Mesothelial cell of epicardium (in vitro differentiated cells): ENCODE data around the gene DPF1. TPM values are rescaled to one million over a fixed set of nuclear protein-coding genes. Genes with fewer than 3 reads are reported as not detected.
A peak's percentile ranks its signal among the peaks of the same experiment; 100 is the strongest.

Experiments
- DNase-seq, 2 experiments: peaks; one replicate each; pipeline ENCODE4 v3.0.0; 2021; ENCODE audit warnings: low spot score in 2 of 2; ENCODE audit not compliant: unreplicated experiment in 2 of 2
- H3K27ac Mint-ChIP-seq: 2 replicates; pipeline ENCODE4 v1.8.0; 2021; ENCODE audit warnings: mixed read lengths
- H3K27me3 Mint-ChIP-seq: 2 replicates; pipeline ENCODE4 v1.8.0; 2021; ENCODE audit warnings: low read depth, mixed read lengths
- H3K36me3 Mint-ChIP-seq: 2 replicates; pipeline ENCODE4 v1.8.0; 2021; ENCODE audit warnings: mixed read lengths
- H3K4me1 Mint-ChIP-seq: 2 replicates; pipeline ENCODE4 v1.8.0; 2021; ENCODE audit warnings: mixed read lengths
- H3K4me3 Mint-ChIP-seq: 2 replicates; pipeline ENCODE4 v1.8.0; 2021; ENCODE audit warnings: mild to moderate bottlenecking, moderate library complexity, mixed read lengths
- H3K9me3 Mint-ChIP-seq: 2 replicates; pipeline ENCODE4 v1.8.0; 2021; ENCODE audit warnings: mixed read lengths
- total RNA-seq: library from RNA; stranded (reverse); gene quantifications from 3 replicates; pipeline ENCODE4 v1.2.1, GENCODE V29; 2021
- TF ChIP-seq, protein P1 (sequence below): fragments of 200-600 bp; sonication (generic); IDR thresholded peaks from one replicate; pipeline ENCODE4 v1.5.0; 2021; ENCODE audit warnings: antibody characterized with exemption; ENCODE audit not compliant: unreplicated experiment

DPF1 gene
- total RNA-seq, 1 donor from 2014 or later: 3.9 TPM

DNA sequence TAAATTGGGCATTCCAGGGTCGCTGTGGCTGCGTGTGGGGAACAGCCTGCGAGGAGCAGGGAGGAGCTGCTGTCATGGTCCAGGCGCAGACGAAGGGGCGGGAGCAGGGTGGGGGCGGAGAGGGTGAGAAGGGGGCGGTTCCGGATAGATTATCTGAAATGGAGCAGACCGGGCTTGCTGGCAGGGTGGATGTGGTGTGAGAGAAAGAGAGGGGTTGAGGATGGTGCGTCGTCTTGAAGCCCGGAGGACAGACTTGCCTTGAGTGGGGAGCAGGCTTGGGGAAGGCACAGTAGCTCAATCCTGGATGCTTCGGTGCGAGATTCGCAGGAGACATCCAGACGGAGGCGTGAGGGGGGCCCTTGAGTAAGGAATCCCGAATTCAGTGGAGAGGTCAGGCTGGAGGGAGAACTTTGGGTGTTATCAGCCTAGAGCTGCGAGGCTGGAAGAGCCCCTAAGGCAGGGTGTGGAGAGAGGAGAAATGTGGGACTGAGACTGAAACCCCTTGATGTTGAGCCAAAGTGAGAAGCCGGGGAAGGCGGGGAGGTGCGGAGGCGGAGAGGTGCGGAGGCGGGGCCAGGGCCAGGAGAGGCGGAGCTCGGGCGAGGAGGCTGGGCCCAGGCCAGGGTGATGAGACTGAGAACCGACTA, 40.6 kb downstream of the DPF1 start:
- TF ChIP-seq, protein P1, sequence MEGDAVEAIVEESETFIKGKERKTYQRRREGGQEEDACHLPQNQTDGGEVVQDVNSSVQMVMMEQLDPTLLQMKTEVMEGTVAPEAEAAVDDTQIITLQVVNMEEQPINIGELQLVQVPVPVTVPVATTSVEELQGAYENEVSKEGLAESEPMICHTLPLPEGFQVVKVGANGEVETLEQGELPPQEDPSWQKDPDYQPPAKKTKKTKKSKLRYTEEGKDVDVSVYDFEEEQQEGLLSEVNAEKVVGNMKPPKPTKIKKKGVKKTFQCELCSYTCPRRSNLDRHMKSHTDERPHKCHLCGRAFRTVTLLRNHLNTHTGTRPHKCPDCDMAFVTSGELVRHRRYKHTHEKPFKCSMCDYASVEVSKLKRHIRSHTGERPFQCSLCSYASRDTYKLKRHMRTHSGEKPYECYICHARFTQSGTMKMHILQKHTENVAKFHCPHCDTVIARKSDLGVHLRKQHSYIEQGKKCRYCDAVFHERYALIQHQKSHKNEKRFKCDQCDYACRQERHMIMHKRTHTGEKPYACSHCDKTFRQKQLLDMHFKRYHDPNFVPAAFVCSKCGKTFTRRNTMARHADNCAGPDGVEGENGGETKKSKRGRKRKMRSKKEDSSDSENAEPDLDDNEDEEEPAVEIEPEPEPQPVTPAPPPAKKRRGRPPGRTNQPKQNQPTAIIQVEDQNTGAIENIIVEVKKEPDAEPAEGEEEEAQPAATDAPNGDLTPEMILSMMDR: no peak
- no peaks in the 10 kb centered on the region for H3K27me3 Mint-ChIP-seq
- DNase-seq: peak; percentile 47 to 62
- H3K9me3 Mint-ChIP-seq: peaks cover 14% of the 10 kb centered on the region
- peak overlapping the region; percentile 56 for H3K4me3 Mint-ChIP-seq
- H3K27ac Mint-ChIP-seq: peak overlapping the region; percentile 45
- H3K4me1 Mint-ChIP-seq: peaks cover 18% of the 10 kb centered on the region
- peaks cover 20% of the 10 kb centered on the region for H3K36me3 Mint-ChIP-seq

DNA sequence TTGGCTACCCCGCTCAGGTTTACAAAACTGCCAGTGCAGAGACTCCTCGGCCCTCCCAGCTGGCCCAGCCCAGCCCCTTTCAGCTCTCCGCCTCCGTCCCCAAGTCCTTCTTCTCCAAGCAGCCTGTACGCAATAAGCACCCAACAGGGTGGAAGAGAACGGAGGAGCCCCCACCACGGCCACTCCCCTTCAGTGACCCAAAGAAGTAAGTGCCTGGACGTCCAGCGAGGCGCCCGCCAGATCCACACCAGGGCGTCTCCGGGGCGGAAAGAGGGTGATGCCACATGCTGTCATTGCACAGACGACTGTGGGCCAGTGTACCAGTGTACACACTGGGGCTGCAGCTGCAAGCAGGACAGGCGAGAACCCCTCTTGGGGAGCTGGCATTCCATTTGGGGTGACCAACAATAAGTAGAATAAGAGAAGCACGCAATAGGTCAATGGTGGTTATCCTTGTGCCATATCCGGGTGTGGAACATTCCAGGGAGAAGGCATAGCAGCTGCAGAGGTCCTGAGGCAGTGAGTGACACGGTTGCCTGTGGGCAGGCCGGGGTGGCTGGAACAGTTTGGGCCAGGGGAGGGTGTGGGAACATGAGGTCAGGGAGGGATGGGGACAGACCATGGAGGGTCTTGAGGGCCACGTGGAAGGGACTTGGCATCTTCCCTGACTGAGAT, 41.3 kb downstream of the DPF1 start:
- Mint-ChIP-seq H3K4me3 (peak overlapping the region; percentile 56), H3K36me3 (peaks cover 20% of the 10 kb centered on the region), H3K27me3 (no peaks in the 10 kb centered on the region), H3K27ac (no peak overlapping the region), H3K4me1 (peaks cover 18% of the 10 kb centered on the region), H3K9me3 (peaks cover 14% of the 10 kb centered on the region)
- no peak for DNase-seq
- TF ChIP-seq, protein P1: no peak

DNA sequence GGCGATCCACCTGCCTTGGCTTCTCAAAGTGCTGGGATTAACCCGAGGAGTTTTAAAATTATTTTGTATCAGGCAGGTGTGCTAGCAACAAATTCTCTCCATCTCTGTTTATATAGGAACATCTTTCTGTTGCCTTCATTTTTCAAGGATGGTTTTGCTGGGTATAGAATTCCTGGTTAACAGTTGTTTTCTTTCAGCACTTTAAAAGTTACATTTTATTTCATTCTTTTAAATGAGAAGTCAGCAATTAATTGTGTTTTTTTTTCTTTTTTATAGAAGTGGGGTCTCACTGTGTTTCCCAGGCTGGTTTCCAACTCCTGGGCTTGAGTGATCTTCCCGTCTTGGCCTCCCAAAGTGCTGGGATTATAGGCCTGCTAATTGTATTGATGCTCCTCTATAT, 44.0 kb downstream of the DPF1 start:
- Mint-ChIP-seq H3K4me1 (peaks cover 18% of the 10 kb centered on the region), H3K27me3 (no peaks in the 10 kb centered on the region), H3K9me3 (peaks cover 14% of the 10 kb centered on the region), H3K4me3 (no peak overlapping the region), H3K36me3 (peaks cover 19% of the 10 kb centered on the region), H3K27ac (no peak overlapping the region)
- TF ChIP-seq, protein P1: no peak
- DNase-seq: no peak

DNA sequence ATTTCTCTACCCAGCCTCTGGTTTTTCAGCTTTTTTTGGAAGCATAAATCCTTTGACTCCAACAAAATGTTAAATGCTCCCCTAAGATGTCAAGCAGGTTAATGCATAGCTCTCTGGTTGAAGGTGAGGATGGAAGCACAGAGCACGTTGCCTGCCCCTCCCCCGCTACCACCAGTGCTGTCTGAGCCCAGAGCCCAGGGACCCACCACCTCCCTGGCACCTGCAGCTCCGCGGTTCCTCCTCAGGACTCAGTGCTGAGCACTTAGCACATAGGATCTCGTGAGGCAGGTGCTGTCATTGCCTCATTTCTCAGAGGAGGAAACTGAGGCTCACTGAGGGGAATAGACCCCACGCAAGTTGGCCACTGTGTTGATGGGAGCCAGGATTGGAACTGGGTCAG, 48.6 kb downstream of the DPF1 start:
- Mint-ChIP-seq H3K27ac (no peak overlapping the region), H3K4me3 (no peak overlapping the region), H3K36me3 (peaks cover 14% of the 10 kb centered on the region), H3K9me3 (peaks cover 9% of the 10 kb centered on the region), H3K4me1 (no peaks in the 10 kb centered on the region), H3K27me3 (no peaks in the 10 kb centered on the region)
- no peak for DNase-seq
- TF ChIP-seq, protein P1: no peak

DNA sequence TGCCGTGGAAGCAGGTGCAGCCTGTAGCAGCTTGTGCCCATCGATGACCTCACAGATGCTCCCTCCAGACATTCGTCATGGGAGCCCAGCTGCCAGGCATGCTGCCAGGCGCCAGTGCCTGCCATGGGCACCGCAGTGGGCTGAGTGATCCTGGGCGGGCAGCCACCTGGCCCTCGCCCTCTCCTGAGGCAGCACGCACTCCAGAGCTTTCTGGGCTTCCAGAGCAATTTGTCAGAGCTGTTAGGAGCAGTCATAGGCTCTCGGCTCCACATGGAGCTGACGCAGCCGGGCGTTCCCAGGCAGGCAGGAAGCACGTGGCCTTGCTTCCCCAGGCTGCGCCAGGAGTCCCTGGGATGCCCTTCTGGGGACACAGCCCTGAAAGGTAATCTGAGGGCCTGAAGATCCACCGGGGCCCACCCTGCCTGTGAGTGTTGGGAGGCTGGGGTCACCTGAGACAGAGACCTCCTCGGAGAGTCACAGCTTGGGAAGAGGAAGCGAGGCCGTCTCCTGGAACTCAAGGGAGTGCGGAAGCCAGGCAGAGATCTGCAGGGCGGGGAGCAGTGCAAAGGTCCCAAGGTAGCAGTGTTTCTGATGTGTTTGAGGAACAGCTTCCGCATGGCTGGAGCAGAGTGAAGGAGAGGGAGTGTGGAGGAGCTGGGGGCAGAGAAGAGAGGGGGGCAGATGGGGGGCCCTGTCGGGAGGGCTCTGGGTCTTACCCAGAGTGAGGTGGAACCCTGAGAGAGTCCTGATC, 50.6 kb downstream of the DPF1 start:
- Mint-ChIP-seq H3K4me3 (no peak overlapping the region), H3K27me3 (no peaks in the 10 kb centered on the region), H3K27ac (no peak overlapping the region), H3K4me1 (no peaks in the 10 kb centered on the region), H3K36me3 (peaks cover 8% of the 10 kb centered on the region), H3K9me3 (no peaks in the 10 kb centered on the region)
- TF ChIP-seq, protein P1: no peak
- DNase-seq: no peak
